Measurements from ENCODE around the gene CNTNAP2.

GRCh38 chr7:146660839-146661238, 544.2 kb downstream of the CNTNAP2 start:
- TF ChIP-seq, protein P1, sequence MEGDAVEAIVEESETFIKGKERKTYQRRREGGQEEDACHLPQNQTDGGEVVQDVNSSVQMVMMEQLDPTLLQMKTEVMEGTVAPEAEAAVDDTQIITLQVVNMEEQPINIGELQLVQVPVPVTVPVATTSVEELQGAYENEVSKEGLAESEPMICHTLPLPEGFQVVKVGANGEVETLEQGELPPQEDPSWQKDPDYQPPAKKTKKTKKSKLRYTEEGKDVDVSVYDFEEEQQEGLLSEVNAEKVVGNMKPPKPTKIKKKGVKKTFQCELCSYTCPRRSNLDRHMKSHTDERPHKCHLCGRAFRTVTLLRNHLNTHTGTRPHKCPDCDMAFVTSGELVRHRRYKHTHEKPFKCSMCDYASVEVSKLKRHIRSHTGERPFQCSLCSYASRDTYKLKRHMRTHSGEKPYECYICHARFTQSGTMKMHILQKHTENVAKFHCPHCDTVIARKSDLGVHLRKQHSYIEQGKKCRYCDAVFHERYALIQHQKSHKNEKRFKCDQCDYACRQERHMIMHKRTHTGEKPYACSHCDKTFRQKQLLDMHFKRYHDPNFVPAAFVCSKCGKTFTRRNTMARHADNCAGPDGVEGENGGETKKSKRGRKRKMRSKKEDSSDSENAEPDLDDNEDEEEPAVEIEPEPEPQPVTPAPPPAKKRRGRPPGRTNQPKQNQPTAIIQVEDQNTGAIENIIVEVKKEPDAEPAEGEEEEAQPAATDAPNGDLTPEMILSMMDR (IDR thresholded peaks at IDR 0.05): no peak
- no peak for TF ChIP-seq EP300 (IDR thresholded peaks at IDR 0.05)
